ENCODE data around the gene PITX3. TPM values are rescaled to one million over a fixed set of nuclear protein-coding genes. Genes with fewer than 3 reads are reported as not detected.

The PITX3 gene
- total RNA-seq, 1 experiment from 2014 or later, result 1.9 TPM

DNA sequence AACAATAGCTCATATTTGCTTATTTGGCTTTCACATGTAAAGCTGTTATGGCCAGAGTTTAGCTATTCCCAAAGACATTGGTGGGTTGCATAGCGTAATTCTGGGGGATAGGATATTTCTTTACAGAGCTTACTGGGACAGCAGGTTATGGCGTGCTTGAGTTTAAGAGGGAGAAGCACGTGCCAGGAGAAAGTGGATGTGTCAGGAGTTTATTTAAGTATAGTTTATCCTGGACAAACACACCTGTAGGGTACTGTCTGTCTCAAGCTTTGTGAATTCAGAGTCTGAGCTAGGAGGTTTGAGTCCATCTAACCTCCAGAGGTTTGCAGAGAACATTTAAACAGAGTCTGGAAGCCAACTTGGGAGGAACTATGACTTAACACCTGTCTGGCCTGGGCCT is 25.4 kb upstream of the PITX3 start:
- Histone ChIP-seq H3K4me2 (ENCODE audit: low read length) (no peak overlapping the region), H4K20me1 (ENCODE audit: insufficient read depth) (peaks cover 5% of the 10 kb centered on the region; the same call in 1 of the 2 replicates), H3K9me3 (ENCODE audit: control insufficient read depth in 1 of 2, insufficient read depth in 1 of 2, low read depth in 1 of 2, low read length in 2 of 2) (no peaks in the 10 kb centered on the region), H3K4me3 (replicated peaks in 1 of 2; ENCODE audit: low read depth in 1 of 2, low read length in 2 of 2) (no peak overlapping the region), H3K9ac (ENCODE audit: low read length) (no peak overlapping the region), H3K4me1 (ENCODE audit: control insufficient read depth in 1 of 2, insufficient read depth in 2 of 2, low read length in 2 of 2) (no peaks in the 10 kb centered on the region), H2AFZ (ENCODE audit: low read depth, low read length, poor library complexity, severe bottlenecking) (no peak overlapping the region), H3K9me2 (ENCODE audit: insufficient read depth) (no peaks in the 10 kb centered on the region), H3K79me2 (ENCODE audit: insufficient read depth, low read length) (peaks cover 65% of the 10 kb centered on the region), H3K36me3 (ENCODE audit: control insufficient read depth in 1 of 2, insufficient read depth in 2 of 2, low read length in 2 of 2) (peaks cover 2 to 9% of the 10 kb centered on the region in 2 experiments; a peak in 1 of 4 replicates), H3K27ac (ENCODE audit: low read depth, low read length) (no peak overlapping the region), H3K27me3 (ENCODE audit: insufficient read depth, low read length) (no peaks in the 10 kb centered on the region)
- RAD21 ChIA-PET (ENCODE audit: low non-redundant PET in 1 of 2, low total read pairs in 2 of 2, uncharacterized antibody in 2 of 2, unreplicated experiment in 2 of 2), result interaction anchor here in 1 of 2 experiments (0.6 kb wide), 1 partner anchor 231 kb away, joined by 3 read pairs; no protein-coding TSS in a partner anchor
- intact Hi-C loops (cut with micrococcal nuclease), result no loop called here
- BruUV-seq (replicated peaks), result no TSS peak
- POLR2A ChIA-PET, result interaction anchor here (1.6 kb wide), 1 partner anchor 32 kb away, joined by 4 read pairs; no protein-coding TSS in a partner anchor
- DNase-seq (ENCODE audit: low read depth, low spot score) (no peak), ATAC-seq (no peak)
- CTCF ChIA-PET, result interaction anchor here (0.7 to 0.8 kb wide), 3 partner anchors 12 to 37 kb away, joined by 3 to 4 read pairs (median 3); no protein-coding TSS in a partner anchor
- no peak for TF ChIP-seq POLR2A (IDR thresholded peaks at IDR 0.05; ENCODE audit: borderline replicate concordance, extremely low read depth, insufficient read depth, insufficient read length)
- no peak for TF ChIP-seq ELF1 (IDR thresholded peaks at IDR 0.05; ENCODE audit: borderline replicate concordance, low read depth)
- no peak for TF ChIP-seq EZH2 (IDR thresholded peaks at IDR 0.05)
- no peak for TF ChIP-seq EGR1 (IDR thresholded peaks at IDR 0.05; ENCODE audit: low read depth)
- no peak for TF ChIP-seq CEBPB (IDR thresholded peaks at IDR 0.05; ENCODE audit: low read depth)
- TF ChIP-seq ZFX (IDR thresholded peaks at IDR 0.05), result no peak
- TF ChIP-seq CBX3 (IDR thresholded peaks at IDR 0.05; ENCODE audit: low read depth), result no peak

DNA sequence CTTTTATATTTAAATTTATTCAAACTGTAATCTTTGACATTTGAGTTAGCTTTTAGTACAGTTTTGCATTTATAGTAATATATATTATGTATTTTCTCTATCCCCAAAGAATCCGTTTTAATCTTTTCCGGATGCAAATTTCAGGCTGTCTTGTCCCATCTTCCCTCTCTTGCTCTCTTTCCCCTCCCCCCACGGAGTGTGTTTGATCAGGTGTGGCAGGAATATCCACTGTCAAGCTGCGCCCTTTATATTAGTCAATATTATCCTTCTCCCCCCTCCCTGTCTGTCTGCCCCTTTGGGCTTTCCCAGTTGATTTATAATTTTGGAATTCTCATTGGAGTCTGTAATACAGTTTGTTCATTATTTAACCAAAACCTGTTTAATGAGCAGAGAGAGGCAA is 23.1 kb upstream of the PITX3 start:
- Histone ChIP-seq H2AFZ (ENCODE audit: low read depth, low read length, poor library complexity, severe bottlenecking) (no peak overlapping the region), H3K9ac (ENCODE audit: low read length) (no peak overlapping the region), H3K36me3 (ENCODE audit: control insufficient read depth in 1 of 2, insufficient read depth in 2 of 2, low read length in 2 of 2) (peaks cover 17 to 20% of the 10 kb centered on the region in 2 experiments), H3K79me2 (ENCODE audit: insufficient read depth, low read length) (peaks cover 53% of the 10 kb centered on the region), H4K20me1 (ENCODE audit: insufficient read depth) (peaks cover 5% of the 10 kb centered on the region; the same call in 1 of the 2 replicates), H3K4me3 (replicated peaks in 1 of 2; ENCODE audit: low read depth in 1 of 2, low read length in 2 of 2) (no peak overlapping the region), H3K4me2 (ENCODE audit: low read length) (no peak overlapping the region), H3K27me3 (ENCODE audit: insufficient read depth, low read length) (no peaks in the 10 kb centered on the region), H3K9me2 (ENCODE audit: insufficient read depth) (no peaks in the 10 kb centered on the region), H3K9me3 (ENCODE audit: control insufficient read depth in 1 of 2, insufficient read depth in 1 of 2, low read depth in 1 of 2, low read length in 2 of 2) (no peaks in the 10 kb centered on the region), H3K4me1 (ENCODE audit: control insufficient read depth in 1 of 2, insufficient read depth in 2 of 2, low read length in 2 of 2) (no peaks in the 10 kb centered on the region), H3K27ac (ENCODE audit: low read depth, low read length) (no peak overlapping the region)
- TF ChIP-seq TCF7L2 (IDR thresholded peaks at IDR 0.05; ENCODE audit: borderline replicate concordance, extremely low read depth, insufficient read depth, insufficient read length) (no peak), SRF (IDR thresholded peaks at IDR 0.05; ENCODE audit: low read depth) (no peak), FOSL1 (IDR thresholded peaks at IDR 0.05; ENCODE audit: low read depth) (no peak)
- ChIA-PET CTCF (no interaction called here), POLR2A (interaction anchor here (0.5 kb wide), 1 partner anchor 28 kb away, joined by 3 read pairs; no protein-coding TSS in a partner anchor), RAD21 (ENCODE audit: low non-redundant PET in 1 of 2, low total read pairs in 2 of 2, uncharacterized antibody in 2 of 2, unreplicated experiment in 2 of 2) (no interaction called here)
- ATAC-seq (no peak), DNase-seq (ENCODE audit: low read depth, low spot score) (no peak)
- intact Hi-C loops (cut with micrococcal nuclease), result no loop called here
- BruUV-seq (replicated peaks), result no TSS peak

Data from HCT116 (cell line).